Transverse colon (tissue), 4 donors: Measurements from ENCODE around the gene PEG3. TPM values are rescaled to one million over a fixed set of nuclear protein-coding genes. Genes with fewer than 3 reads are reported as not detected.

Experiments used
- DNase-seq: peaks from one replicate; pipeline ENCODE4 v3.0.0-alpha.2; 2019
- H3K27ac ChIP-seq, 4 donors: fragments of 200-600 bp; sonication (generic); 2 replicates each; pipeline ENCODE4 v1.5.1; 2016 to 2018; ENCODE audit warnings: inconsistent platforms in 4 of 4
- H3K27me3 ChIP-seq: fragments of 200-600 bp; sonication (generic); 2 replicates; pipeline ENCODE4 v1.5.1; 2017; ENCODE audit warnings: inconsistent platforms
- H3K36me3 ChIP-seq, 4 donors: fragments of 200-600 bp; sonication (generic); 2 replicates each; pipeline ENCODE4 v1.5.1; 2017 to 2019; ENCODE audit warnings: inconsistent platforms in 4 of 4
- H3K4me1 ChIP-seq, 4 donors: fragments of 200-600 bp; sonication (generic); 2 replicates each; pipeline ENCODE4 v1.5.1; 2017 to 2020; ENCODE audit warnings: inconsistent platforms in 4 of 4
- H3K4me3 ChIP-seq, 4 donors: fragments of 200-600 bp; sonication (generic); 1 replicate in 1 of 4; 2 replicates in 3 of 4; pipeline versions ENCODE4 v1.5.1 to v1.6.1; 2017 to 2019; ENCODE audit warnings: inconsistent platforms in 4 of 4
- H3K9me3 ChIP-seq, 2 donors: fragments of 200-600 bp; sonication (generic); 2 replicates each; pipeline ENCODE4 v1.5.1; 2017 to 2019; ENCODE audit warnings: inconsistent platforms in 2 of 2
- CTCF ChIP-seq, 5 experiments: fragments of 200-600 bp in 3 of 5; fragments of 450-650 bp in 2 of 5; sonication (generic) in 3 of 5; IDR thresholded peaks; 1 replicate in 2 of 5; 2 replicates in 3 of 5; pipeline ENCODE4 v1.5.1; 2016 to 2017; ENCODE audit warnings: antibody characterized with exemption in 5 of 5, inconsistent platforms in 3 of 5, mild to moderate bottlenecking in 2 of 5, moderate library complexity in 1 of 5
- EP300 ChIP-seq: sonication (generic); formaldehyde crosslinking; IDR thresholded peaks from one replicate; pipeline ENCODE4 v1.6.1; 2017; ENCODE audit warnings: antibody characterized with exemption, low read depth
- POLR2A ChIP-seq: fragments of 450-650 bp; IDR thresholded peaks from one replicate; pipeline ENCODE4 v1.6.1; 2016; ENCODE audit warnings: antibody characterized with exemption, mild to moderate bottlenecking, moderate library complexity
- POLR2AphosphoS5 ChIP-seq, 3 donors: sonication (generic); formaldehyde crosslinking; IDR thresholded peaks; one replicate each; pipeline ENCODE4 v1.6.1; 2016; ENCODE audit warnings: antibody characterized with exemption in 3 of 3
- WGBS, 2 donors: methylation state at CpG; one replicate each; pipeline ENCODE4 v1.1.5; 2018; ENCODE audit warnings: low coverage in 1 of 2; 5-methylcytosine and 5-hydroxymethylcytosine counted together
- in situ Hi-C, 4 donors: fragments of 200-750 bp; cut with MboI; loops; one replicate each; pipeline versions ENCODE4 v1.15.0 to v1.15.1; 2017; ENCODE audit warnings: low sequenced_read_pairs in 3 of 4, low pct_ligation_motif_present in 1 of 4, low pct_unique_long_range_greater_than_20kb in 1 of 4
- intact Hi-C: fragments of 100-400 bp; cut with DNase I; formaldehyde crosslinking; loops from one replicate; pipeline ENCODE4 v1.15.1; 2023; ENCODE audit warnings: low total_unique reads
- total RNA-seq, 4 donors: library from RNA; depleted of rRNA; stranded (reverse); fragments of >200 nt; gene quantifications; one replicate each; pipeline ENCODE4 v1.1.0, GENCODE V29; 2016

Gene PEG3
- total RNA-seq, 4 donors from 2014 or later, result 0.80 to 6.7 (median 3.4) TPM

GRCh38 chr19:56848166-56848565, 7.6 kb upstream of the PEG3 start:
- Histone ChIP-seq H3K4me3 (no peak overlapping the region), H3K27me3 (no peaks in the 10 kb centered on the region), H3K4me1 (no peaks in the 10 kb centered on the region), H3K36me3 (no peaks in the 10 kb centered on the region), H3K9me3 (no peaks in the 10 kb centered on the region), H3K27ac (no peak overlapping the region)
- intact Hi-C loops, result no loop called here
- in situ Hi-C loops, result no loop called here
- WGBS, 2 donors, result 86 to 87% methylated on average over 4 of the region's 4 CpGs
- no peak for DNase-seq
- TF ChIP-seq POLR2AphosphoS5 (IDR thresholded peaks at IDR 0.05), result no peak
- TF ChIP-seq EP300, result no peak
- TF ChIP-seq CTCF (IDR thresholded peaks at IDR 0.05), result no peak
- TF ChIP-seq POLR2A, result no peak

- Histone ChIP-seq H3K27ac (no peak overlapping the region), H3K9me3 (peaks cover 0 to 8% of the 10 kb centered on the region in 2 donors), H3K27me3 (no peaks in the 10 kb centered on the region), H3K36me3 (no peaks in the 10 kb centered on the region), H3K4me1 (no peaks in the 10 kb centered on the region), H3K4me3 (no peak overlapping the region)
- intact Hi-C loops, result no loop called here
- no peak for TF ChIP-seq POLR2AphosphoS5 (IDR thresholded peaks at IDR 0.05)
- no peak for TF ChIP-seq EP300
- 86 to 95% methylated on average over 1 of the region's 1 CpG for WGBS, 2 donors
- in situ Hi-C loops, result no loop called here
- DNase-seq, result no peak
Observed at GRCh38 chr19:56842412-56842811, 1.9 kb upstream of the PEG3 start.

GRCh38 chr19:56841193-56841543, 642 bp upstream of the PEG3 start:
- no peak for DNase-seq
- TF ChIP-seq CTCF (IDR thresholded peaks at IDR 0.05), result no peak
- no peak for TF ChIP-seq EP300
- Histone ChIP-seq H3K36me3 (no peaks in the 10 kb centered on the region), H3K4me1 (no peaks in the 10 kb centered on the region), H3K9me3 (peaks cover 0 to 14% of the 10 kb centered on the region in 2 donors), H3K27ac (peak overlapping the region in 1 of 4 donors; percentile 91), H3K27me3 (no peaks in the 10 kb centered on the region), H3K4me3 (no peak overlapping the region)
- in situ Hi-C loops (no loop called here), intact Hi-C loops (no loop called here)
- 63 to 64% methylated on average over 11 to 12 of the region's 12 CpGs for WGBS, 2 donors

- H3K4me1 ChIP-seq, result no peaks in the 10 kb centered on the region
- TF ChIP-seq POLR2A (no peak), POLR2AphosphoS5 (IDR thresholded peaks at IDR 0.05) (no peak), EP300 (no peak), CTCF (IDR thresholded peaks at IDR 0.05) (no peak)
- H3K27ac ChIP-seq, result peak overlapping the region; percentile 57 to 91 (median 67)
- peak; percentile 78 for DNase-seq
- 65% methylated on average over 41 of the region's 48 CpGs; no CpG with 5 or more reads in 1 of the 2 donors for WGBS, 2 donors
- in situ Hi-C loops (no loop called here), intact Hi-C loops (loop anchor here (1.0 kb wide), 1 partner anchor 28 kb away; no protein-coding TSS in a partner anchor)
- H3K27me3 ChIP-seq, result no peaks in the 10 kb centered on the region
- H3K36me3 ChIP-seq, result no peaks in the 10 kb centered on the region
- peak overlapping the region; percentile 4 to 44 (median 32) for H3K4me3 ChIP-seq
- peaks cover 0 to 14% of the 10 kb centered on the region in 2 donors for H3K9me3 ChIP-seq
Observed at GRCh38 chr19:56839652-56840450, 675 bp downstream of the PEG3 start.
